OCI-LY1 (cell line): Measurements from ENCODE around the gene GIT2.

Experiments
- H2AFZ ChIP-seq: fragments of 200-600 bp; sonication (generic), shearing (Covaris generic); 2 replicates; pipeline ENCODE4 v1.6.0; 2014; ENCODE audit warnings: antibody characterized with exemption, mild to moderate bottlenecking, low read length
- H3F3A ChIP-seq: fragments of 200-600 bp; sonication (generic), shearing (Covaris generic); 2 replicates; pipeline ENCODE4 v1.6.0; 2014; ENCODE audit warnings: mild to moderate bottlenecking, antibody characterized with exemption, low read length, moderate library complexity; ENCODE audit not compliant: insufficient read depth
- H3K27ac ChIP-seq: fragments of 200-600 bp; sonication (generic); 2 replicates; pipeline ENCODE4 v1.5.1; 2014; ENCODE audit warnings: low read length, mixed run types, mild to moderate bottlenecking, low read depth; ENCODE audit not compliant: poor library complexity, severe bottlenecking
- H3K27me3 ChIP-seq: fragments of 200-600 bp; sonication (generic); 2 replicates; pipeline ENCODE4 v1.6.0; 2014; ENCODE audit warnings: antibody characterized with exemption, mild to moderate bottlenecking, low read length, moderate library complexity; ENCODE audit not compliant: insufficient read depth
- H3K36me3 ChIP-seq: fragments of 200-600 bp; sonication (generic); 2 replicates; pipeline ENCODE4 v1.6.1; 2014; ENCODE audit warnings: mild to moderate bottlenecking, antibody characterized with exemption, low read length, moderate library complexity, mixed read lengths; ENCODE audit not compliant: insufficient read depth
- H3K4me1 ChIP-seq: fragments of 200-600 bp; sonication (generic); 2 replicates; pipeline ENCODE4 v1.5.1; 2014; ENCODE audit warnings: mild to moderate bottlenecking, low read length, moderate library complexity; ENCODE audit not compliant: insufficient read depth, severe bottlenecking
- H3K4me2 ChIP-seq: fragments of 200-600 bp; sonication (generic), shearing (Covaris generic); 2 replicates; pipeline ENCODE4 v1.6.1; 2014; ENCODE audit warnings: low read length
- H3K4me3 ChIP-seq: fragments of 200-600 bp; sonication (generic); 2 replicates; pipeline ENCODE4 v1.5.1; 2014; ENCODE audit warnings: low read length, low read depth, mild to moderate bottlenecking, mixed read lengths; ENCODE audit not compliant: poor library complexity, severe bottlenecking
- H3K79me2 ChIP-seq: fragments of 200-600 bp; shearing (Covaris generic); 2 replicates; pipeline ENCODE4 v1.6.1; 2016; ENCODE audit warnings: mixed run types, low read length, mixed read lengths; ENCODE audit not compliant: insufficient read depth
- H3K9ac ChIP-seq: fragments of 200-600 bp; sonication (generic), shearing (Covaris generic); 2 replicates; pipeline ENCODE4 v1.6.1; 2014; ENCODE audit warnings: mild to moderate bottlenecking, low read length, mixed read lengths
- H3K9me2 ChIP-seq: fragments of 200-600 bp; sonication (generic), shearing (Covaris generic); 2 replicates; pipeline ENCODE4 v1.6.1; 2014; ENCODE audit warnings: low read depth, mild to moderate bottlenecking, low read length, mixed read lengths
- H3K9me3 ChIP-seq: fragments of 200-600 bp; shearing (Covaris generic); 2 replicates; pipeline ENCODE4 v1.6.1; 2014; ENCODE audit warnings: low read length, mixed read lengths
- H4K20me1 ChIP-seq: fragments of 200-600 bp; sonication (generic), shearing (Covaris generic); 2 replicates; pipeline ENCODE4 v1.6.0; 2016; ENCODE audit warnings: mild to moderate bottlenecking, low read length; ENCODE audit not compliant: insufficient read depth
- EZH2 ChIP-seq: fragments of 200-600 bp; sonication (generic), shearing (Covaris generic); IDR thresholded peaks from 2 replicates; pipeline ENCODE4 v1.8.0; 2017; ENCODE audit warnings: borderline replicate concordance, mixed run types, mild to moderate bottlenecking, antibody characterized with exemption, low read length, moderate library complexity, mixed read lengths
- TF ChIP-seq, protein P1 (sequence below): fragments of 200-600 bp; sonication (generic), shearing (Covaris generic); IDR thresholded peaks from 2 replicates; pipeline ENCODE4 v1.5.1; 2017; ENCODE audit warnings: mild to moderate bottlenecking, antibody characterized with exemption, low read length, moderate library complexity, mixed read lengths

Gene GIT2

GRCh38 chr12:109967383-109968031, 28.7 kb downstream of the GIT2 start:
- H3K9ac ChIP-seq = no peak overlapping the region
- H3K4me1 ChIP-seq = no peaks in the 10 kb centered on the region
- H3K4me2 ChIP-seq = no peak overlapping the region
- no peaks in the 10 kb centered on the region for H3K27me3 ChIP-seq
- H3K27ac ChIP-seq = no peak overlapping the region
- no peak overlapping the region for H3K4me3 ChIP-seq
- peaks cover 41% of the 10 kb centered on the region for H3K36me3 ChIP-seq
- H2AFZ ChIP-seq = no peak overlapping the region
- no peaks in the 10 kb centered on the region for H3K79me2 ChIP-seq
- no peaks in the 10 kb centered on the region for H3K9me2 ChIP-seq
- H4K20me1 ChIP-seq = no peaks in the 10 kb centered on the region
- TF ChIP-seq, protein P1, sequence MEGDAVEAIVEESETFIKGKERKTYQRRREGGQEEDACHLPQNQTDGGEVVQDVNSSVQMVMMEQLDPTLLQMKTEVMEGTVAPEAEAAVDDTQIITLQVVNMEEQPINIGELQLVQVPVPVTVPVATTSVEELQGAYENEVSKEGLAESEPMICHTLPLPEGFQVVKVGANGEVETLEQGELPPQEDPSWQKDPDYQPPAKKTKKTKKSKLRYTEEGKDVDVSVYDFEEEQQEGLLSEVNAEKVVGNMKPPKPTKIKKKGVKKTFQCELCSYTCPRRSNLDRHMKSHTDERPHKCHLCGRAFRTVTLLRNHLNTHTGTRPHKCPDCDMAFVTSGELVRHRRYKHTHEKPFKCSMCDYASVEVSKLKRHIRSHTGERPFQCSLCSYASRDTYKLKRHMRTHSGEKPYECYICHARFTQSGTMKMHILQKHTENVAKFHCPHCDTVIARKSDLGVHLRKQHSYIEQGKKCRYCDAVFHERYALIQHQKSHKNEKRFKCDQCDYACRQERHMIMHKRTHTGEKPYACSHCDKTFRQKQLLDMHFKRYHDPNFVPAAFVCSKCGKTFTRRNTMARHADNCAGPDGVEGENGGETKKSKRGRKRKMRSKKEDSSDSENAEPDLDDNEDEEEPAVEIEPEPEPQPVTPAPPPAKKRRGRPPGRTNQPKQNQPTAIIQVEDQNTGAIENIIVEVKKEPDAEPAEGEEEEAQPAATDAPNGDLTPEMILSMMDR = no peak
- no peak for TF ChIP-seq EZH2
- no peaks in the 10 kb centered on the region for H3F3A ChIP-seq
- no peaks in the 10 kb centered on the region for H3K9me3 ChIP-seq

GRCh38 chr12:109966546-109966945, 29.6 kb downstream of the GIT2 start:
- Histone ChIP-seq H3F3A (no peaks in the 10 kb centered on the region), H4K20me1 (no peaks in the 10 kb centered on the region), H3K9me3 (no peaks in the 10 kb centered on the region), H3K27ac (no peak overlapping the region), H3K9ac (no peak overlapping the region), H3K79me2 (no peaks in the 10 kb centered on the region), H3K9me2 (no peaks in the 10 kb centered on the region), H3K4me3 (no peak overlapping the region), H3K4me2 (no peak overlapping the region), H3K4me1 (no peaks in the 10 kb centered on the region), H3K27me3 (no peaks in the 10 kb centered on the region), H2AFZ (no peak overlapping the region), H3K36me3 (peaks cover 42% of the 10 kb centered on the region)
- no peak for TF ChIP-seq EZH2

- H3K36me3 ChIP-seq = peaks cover 65% of the 10 kb centered on the region
- no peak overlapping the region for H3K27ac ChIP-seq
These were observed 32.3 kb downstream of the GIT2 start for GRCh38 chr12:109963743-109964429.

More at GRCh38 chr12:109963743-109964429, 32.3 kb downstream of the GIT2 start:
- Histone ChIP-seq H3K27me3 (no peaks in the 10 kb centered on the region), H3K4me3 (no peak overlapping the region), H3K9me3 (no peaks in the 10 kb centered on the region), H3K9me2 (no peaks in the 10 kb centered on the region), H3K4me1 (no peaks in the 10 kb centered on the region), H3K9ac (no peak overlapping the region), H4K20me1 (no peaks in the 10 kb centered on the region), H3K79me2 (no peaks in the 10 kb centered on the region), H2AFZ (no peak overlapping the region), H3F3A (no peaks in the 10 kb centered on the region), H3K4me2 (no peak overlapping the region)
- TF ChIP-seq, protein P1 = no peak
